K562 (cell line): ENCODE data around the gene TMEM209. TPM values are rescaled to one million over a fixed set of nuclear protein-coding genes. Genes with fewer than 3 reads are reported as not detected.

Experiments
- ATF1 ChIP-seq, 2 experiments: fragments of 450-650 bp in 1 of 2; IDR thresholded peaks; 2 replicates each; pipeline ENCODE4 v1.6.1; 2016; ENCODE audit warnings: missing compliant biosample characterization in 1 of 2, missing genetic modification characterization in 1 of 2
- IRF2 ChIP-seq: sonication (generic); formaldehyde crosslinking; IDR thresholded peaks from 2 replicates; pipeline ENCODE4 v1.8.1; 2022; ENCODE audit warnings: mild to moderate bottlenecking, missing genetic modification reagents
- KAT2B ChIP-seq: IDR thresholded peaks from one replicate; pipeline ENCODE4 v1.6.1; 2012; ENCODE audit warnings: low read depth, mild to moderate bottlenecking, control low read depth, inconsistent platforms, low read length, moderate library complexity
- NFE2L1 ChIP-seq: fragments of 450-650 bp; IDR thresholded peaks from 2 replicates; pipeline ENCODE4 v1.6.1; 2016; ENCODE audit warnings: missing genetic modification characterization, low read depth, mild to moderate bottlenecking, missing compliant biosample characterization, moderate library complexity, borderline replicate concordance
- RB1 ChIP-seq: fragments of 450-650 bp; IDR thresholded peaks from 2 replicates; pipeline ENCODE4 v1.6.1; 2017; ENCODE audit warnings: low read depth, mild to moderate bottlenecking
- SRSF3 ChIP-seq: fragments of 200-400 bp; formaldehyde crosslinking; IDR thresholded peaks from 2 replicates; pipeline ENCODE4 v1.6.1; 2016; ENCODE audit warnings: mild to moderate bottlenecking, low read length, moderate library complexity; ENCODE audit not compliant: insufficient read depth
- TAF1 ChIP-seq: IDR thresholded peaks from 2 replicates; pipeline ENCODE4 v1.6.1; 2011; ENCODE audit warnings: mild to moderate bottlenecking, low read length, moderate library complexity; ENCODE audit not compliant: insufficient read depth, control insufficient read depth, severe bottlenecking; ENCODE audit errors: extremely low read depth
- ZBTB17 ChIP-seq: fragments of 450-650 bp; formaldehyde crosslinking; IDR thresholded peaks from 2 replicates; pipeline ENCODE4 v1.4.0; 2020; ENCODE audit warnings: mild to moderate bottlenecking
- ZFPM2 ChIP-seq: fragments of 250-450 bp; sonication (Bioruptor Pico); IDR thresholded peaks from 2 replicates; pipeline ENCODE4 v1.5.1; 2022; ENCODE audit warnings: mild to moderate bottlenecking
- ZNF133 ChIP-seq: fragments of 250-450 bp; sonication (Bioruptor Pico); IDR thresholded peaks from 2 replicates; pipeline ENCODE4 v1.4.0; 2020; ENCODE audit warnings: mild to moderate bottlenecking
- polyA plus RNA-seq, 8 experiments: library from polyadenylated mRNA; depleted of rRNA in 4 of 8; stranded (reverse) in 5 of 8; unstranded in 3 of 8; fragments of >200 nt; fragmentation: Nextera tagmentation in 2 of 8; fragmentation: Illumina TruSeq in 1 of 8; extraction: Ambion mirVana in 2 of 8; extraction: Trizol in 1 of 8; gene quantifications; 2 replicates each; pipeline versions ENCODE4 v1.2.1 to v1.2.3, GENCODE V29; 2011 to 2014; ENCODE audit warnings: inconsistent platforms in 1 of 8, missing spikeins in 1 of 8
- total RNA-seq, 7 experiments: library from RNA; depleted of rRNA in 6 of 7; stranded (reverse); fragments of >200 nt in 6 of 7; fragmentation: Illumina TruSeq in 2 of 7; extraction: Trizol in 2 of 7; gene quantifications; 2 replicates each; pipeline versions ENCODE4 v1.2.1 to v1.2.3, GENCODE V29; 2011 to 2021; ENCODE audit warnings: low replicate concordance in 1 of 7
- TF ChIP-seq, protein P1 (sequence below): fragments of 250-450 bp; sonication (Bioruptor Pico); IDR thresholded peaks from 2 replicates; pipeline ENCODE4 v1.5.0; 2020; ENCODE audit warnings: mild to moderate bottlenecking
- TF ChIP-seq, protein P2 (sequence below): fragments of 200-800 bp; sonication (Bioruptor generic); IDR thresholded peaks from 2 replicates; pipeline ENCODE4 v1.6.1; 2017; ENCODE audit warnings: missing genetic modification characterization, missing compliant biosample characterization
- TF ChIP-seq, protein P3 (sequence below): fragments of 450-650 bp; IDR thresholded peaks from 2 replicates; pipeline ENCODE4 v1.6.1; 2017; ENCODE audit warnings: antibody characterized with exemption
- TF ChIP-seq, protein P4 (sequence below): fragments of 450-650 bp; formaldehyde crosslinking; IDR thresholded peaks from 2 replicates; pipeline ENCODE4 v1.4.0; 2020; ENCODE audit warnings: mild to moderate bottlenecking, mixed read lengths
- TF ChIP-seq, protein P5 (sequence below), 2 experiments: fragments of 450-650 bp in 1 of 2; sonication (generic) in 1 of 2; formaldehyde crosslinking in 1 of 2; IDR thresholded peaks in 1 of 2; conservative IDR thresholded peaks in 1 of 2; 2 replicates each; pipeline versions ENCODE4 v1.6.1 to v1.8.1; 2016 to 2023; ENCODE audit warnings: mild to moderate bottlenecking in 2 of 2, moderate library complexity in 2 of 2, inconsistent platforms in 1 of 2, missing genetic modification reagents in 1 of 2
- TF ChIP-seq, protein P6 (sequence below): fragments of 250-450 bp; sonication (Bioruptor Pico); IDR thresholded peaks from 2 replicates; pipeline ENCODE4 v1.5.1; 2021; ENCODE audit warnings: mild to moderate bottlenecking

The TMEM209 gene
- total and polyA plus RNA-seq, 9 of the 15 experiments (the other 6 are each of a cell fraction or from before 2014, with no cell fraction given), result 36.8 to 116 (median 76.6) TPM

DNA sequence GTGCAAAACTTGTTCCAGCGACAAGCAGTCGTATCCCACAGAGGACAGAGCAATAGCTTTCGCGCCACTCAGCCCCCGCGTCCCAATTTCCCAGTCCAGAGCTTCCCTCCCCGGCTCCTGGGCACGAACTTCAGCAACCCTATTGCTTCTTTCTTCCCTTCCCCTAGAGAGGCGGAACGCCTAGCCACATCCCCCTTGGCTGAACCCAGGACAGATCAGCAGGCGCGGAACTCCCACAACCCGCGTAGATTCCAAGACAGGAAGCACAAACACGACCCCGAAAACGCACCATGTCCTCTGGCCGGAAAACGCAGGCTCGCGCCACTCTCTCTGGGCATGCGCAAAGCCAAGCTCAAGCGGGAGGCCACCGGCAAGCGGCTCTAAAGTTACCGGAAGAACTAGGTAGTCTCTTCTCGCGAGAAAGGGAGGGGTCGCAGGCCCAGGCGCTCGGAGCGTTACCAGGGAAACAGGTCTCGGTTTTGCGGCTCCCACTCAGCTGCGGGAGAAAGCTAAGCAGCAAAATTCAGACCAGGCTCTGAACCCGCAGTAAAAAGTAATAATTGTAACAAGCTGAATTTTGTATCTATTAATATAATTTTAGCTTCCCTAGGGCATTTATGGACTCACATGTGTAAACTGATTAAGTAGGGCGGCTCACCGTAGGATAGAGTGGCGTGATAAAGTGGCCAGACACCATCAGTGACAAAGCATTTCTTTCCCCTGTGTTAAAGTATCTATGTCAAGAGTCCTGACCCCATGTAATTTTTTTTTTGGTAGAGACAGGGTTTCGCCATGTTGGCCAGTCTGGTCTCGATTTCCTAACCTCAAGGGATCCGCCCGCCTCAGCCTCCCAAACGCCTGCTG lies at the start of gene TMEM209 (continued):
- TF ChIP-seq, protein P1, sequence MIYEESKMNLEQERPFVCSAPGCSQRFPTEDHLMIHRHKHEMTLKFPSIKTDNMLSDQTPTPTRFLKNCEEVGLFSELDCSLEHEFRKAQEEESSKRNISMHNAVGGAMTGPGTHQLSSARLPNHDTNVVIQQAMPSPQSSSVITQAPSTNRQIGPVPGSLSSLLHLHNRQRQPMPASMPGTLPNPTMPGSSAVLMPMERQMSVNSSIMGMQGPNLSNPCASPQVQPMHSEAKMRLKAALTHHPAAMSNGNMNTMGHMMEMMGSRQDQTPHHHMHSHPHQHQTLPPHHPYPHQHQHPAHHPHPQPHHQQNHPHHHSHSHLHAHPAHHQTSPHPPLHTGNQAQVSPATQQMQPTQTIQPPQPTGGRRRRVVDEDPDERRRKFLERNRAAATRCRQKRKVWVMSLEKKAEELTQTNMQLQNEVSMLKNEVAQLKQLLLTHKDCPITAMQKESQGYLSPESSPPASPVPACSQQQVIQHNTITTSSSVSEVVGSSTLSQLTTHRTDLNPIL (CRISPR knock-in tag), result no peak
- TF ChIP-seq KAT2B, result peak; percentile 83
- peak; percentile 31; the same call in 1 of the 2 replicates for TF ChIP-seq ZBTB17 (CRISPR knock-in tag)
- peak; percentile 97 for TF ChIP-seq TAF1
- TF ChIP-seq, protein P2, sequence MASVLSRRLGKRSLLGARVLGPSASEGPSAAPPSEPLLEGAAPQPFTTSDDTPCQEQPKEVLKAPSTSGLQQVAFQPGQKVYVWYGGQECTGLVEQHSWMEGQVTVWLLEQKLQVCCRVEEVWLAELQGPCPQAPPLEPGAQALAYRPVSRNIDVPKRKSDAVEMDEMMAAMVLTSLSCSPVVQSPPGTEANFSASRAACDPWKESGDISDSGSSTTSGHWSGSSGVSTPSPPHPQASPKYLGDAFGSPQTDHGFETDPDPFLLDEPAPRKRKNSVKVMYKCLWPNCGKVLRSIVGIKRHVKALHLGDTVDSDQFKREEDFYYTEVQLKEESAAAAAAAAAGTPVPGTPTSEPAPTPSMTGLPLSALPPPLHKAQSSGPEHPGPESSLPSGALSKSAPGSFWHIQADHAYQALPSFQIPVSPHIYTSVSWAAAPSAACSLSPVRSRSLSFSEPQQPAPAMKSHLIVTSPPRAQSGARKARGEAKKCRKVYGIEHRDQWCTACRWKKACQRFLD, result peak; percentile 94
- TF ChIP-seq ZFPM2 (CRISPR knock-in tag), result no peak
- no peak for TF ChIP-seq IRF2 (CRISPR knock-in tag)
- TF ChIP-seq, protein P3, sequence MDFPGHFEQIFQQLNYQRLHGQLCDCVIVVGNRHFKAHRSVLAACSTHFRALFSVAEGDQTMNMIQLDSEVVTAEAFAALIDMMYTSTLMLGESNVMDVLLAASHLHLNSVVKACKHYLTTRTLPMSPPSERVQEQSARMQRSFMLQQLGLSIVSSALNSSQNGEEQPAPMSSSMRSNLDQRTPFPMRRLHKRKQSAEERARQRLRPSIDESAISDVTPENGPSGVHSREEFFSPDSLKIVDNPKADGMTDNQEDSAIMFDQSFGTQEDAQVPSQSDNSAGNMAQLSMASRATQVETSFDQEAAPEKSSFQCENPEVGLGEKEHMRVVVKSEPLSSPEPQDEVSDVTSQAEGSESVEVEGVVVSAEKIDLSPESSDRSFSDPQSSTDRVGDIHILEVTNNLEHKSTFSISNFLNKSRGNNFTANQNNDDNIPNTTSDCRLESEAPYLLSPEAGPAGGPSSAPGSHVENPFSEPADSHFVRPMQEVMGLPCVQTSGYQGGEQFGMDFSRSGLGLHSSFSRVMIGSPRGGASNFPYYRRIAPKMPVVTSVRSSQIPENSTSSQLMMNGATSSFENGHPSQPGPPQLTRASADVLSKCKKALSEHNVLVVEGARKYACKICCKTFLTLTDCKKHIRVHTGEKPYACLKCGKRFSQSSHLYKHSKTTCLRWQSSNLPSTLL, result 0 out of 2 replicates have a peak, but pooled peaks have one; percentile 23
- TF ChIP-seq SRSF3, result 0 out of 2 replicates have a peak, but pooled peaks have one; percentile 64
- TF ChIP-seq, protein P4, sequence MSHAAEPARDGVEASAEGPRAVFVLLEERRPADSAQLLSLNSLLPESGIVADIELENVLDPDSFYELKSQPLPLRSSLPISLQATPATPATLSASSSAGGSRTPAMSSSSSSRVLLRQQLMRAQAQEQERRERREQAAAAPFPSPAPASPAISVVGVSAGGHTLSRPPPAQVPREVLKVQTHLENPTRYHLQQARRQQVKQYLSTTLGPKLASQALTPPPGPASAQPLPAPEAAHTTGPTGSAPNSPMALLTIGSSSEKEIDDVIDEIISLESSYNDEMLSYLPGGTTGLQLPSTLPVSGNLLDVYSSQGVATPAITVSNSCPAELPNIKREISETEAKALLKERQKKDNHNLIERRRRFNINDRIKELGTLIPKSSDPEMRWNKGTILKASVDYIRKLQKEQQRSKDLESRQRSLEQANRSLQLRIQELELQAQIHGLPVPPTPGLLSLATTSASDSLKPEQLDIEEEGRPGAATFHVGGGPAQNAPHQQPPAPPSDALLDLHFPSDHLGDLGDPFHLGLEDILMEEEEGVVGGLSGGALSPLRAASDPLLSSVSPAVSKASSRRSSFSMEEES (CRISPR knock-in tag), result no peak
- TF ChIP-seq RB1, result peak; percentile 94
- peak; percentile 64 for TF ChIP-seq NFE2L1 (tag)
- no peak for TF ChIP-seq ATF1 (CRISPR knock-in tag; IDR thresholded peaks at IDR 0.05)
- TF ChIP-seq ATF1 (tag; IDR thresholded peaks at IDR 0.05), result peak; percentile 78
- TF ChIP-seq ZNF133 (CRISPR knock-in tag), result no peak
- TF ChIP-seq, protein P5, sequence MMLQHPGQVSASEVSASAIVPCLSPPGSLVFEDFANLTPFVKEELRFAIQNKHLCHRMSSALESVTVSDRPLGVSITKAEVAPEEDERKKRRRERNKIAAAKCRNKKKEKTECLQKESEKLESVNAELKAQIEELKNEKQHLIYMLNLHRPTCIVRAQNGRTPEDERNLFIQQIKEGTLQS (IDR thresholded peaks at IDR 0.05), result no peak; the same call in 1 of the 2 replicates
- TF ChIP-seq, protein P5 (CRISPR knock-in tag; conservative IDR thresholded peaks at IDR 0.05), result no peak
- TF ChIP-seq, protein P6, sequence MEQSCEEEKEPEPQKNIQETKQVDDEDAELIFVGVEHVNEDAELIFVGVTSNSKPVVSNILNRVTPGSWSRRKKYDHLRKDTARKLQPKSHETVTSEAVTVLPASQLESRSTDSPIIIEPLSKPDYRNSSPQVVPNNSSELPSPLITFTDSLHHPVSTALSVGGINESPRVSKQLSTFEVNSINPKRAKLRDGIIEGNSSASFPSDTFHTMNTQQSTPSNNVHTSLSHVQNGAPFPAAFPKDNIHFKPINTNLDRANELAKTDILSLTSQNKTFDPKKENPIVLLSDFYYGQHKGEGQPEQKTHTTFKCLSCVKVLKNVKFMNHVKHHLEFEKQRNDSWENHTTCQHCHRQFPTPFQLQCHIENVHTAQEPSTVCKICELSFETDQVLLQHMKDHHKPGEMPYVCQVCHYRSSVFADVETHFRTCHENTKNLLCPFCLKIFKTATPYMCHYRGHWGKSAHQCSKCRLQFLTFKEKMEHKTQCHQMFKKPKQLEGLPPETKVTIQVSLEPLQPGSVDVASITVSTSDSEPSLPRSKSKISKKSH, result peak; percentile 85; the same call in 1 of the 2 replicates
